IMR-90 (cell line): Measurements from ENCODE around the gene CSRP2. TPM values are rescaled to one million over a fixed set of nuclear protein-coding genes. Genes with fewer than 3 reads are reported as not detected.

Experiments
- ATAC-seq: fragments of 200-7000 bp; cut with Tn5 transposase; 2 replicates; pipeline ENCODE4 v1.9.1; 2020; ENCODE audit warnings: low read depth, mild to moderate bottlenecking, moderate library complexity
- BruUV-seq: library from RNA; stranded (reverse); fragments of 400-500 nt; replicated peaks from 2 replicates; lab custom pipeline; 2021; lab: Mats Ljungman, UMichigan
- CTCF ChIA-PET: fragments of 300-600 bp; formaldehyde crosslinking; extraction: SDS; loops from one replicate; lab custom pipeline; 2021; ENCODE audit warnings: antibody characterized with exemption; lab: Yijun Ruan, JAX
- POLR2A ChIA-PET: fragments of 300-600 bp; sonication (Branson Sonifier 250); formaldehyde crosslinking; loops from one replicate; lab custom pipeline; 2022; ENCODE audit warnings: antibody characterized with exemption; ENCODE audit not compliant: unreplicated experiment; lab: Charles Lee
- DNase-seq: peaks from one replicate; pipeline ENCODE4 v3.0.0; 2013
- H2AFZ ChIP-seq: replicated peaks from 2 replicates; pipeline ENCODE3; 2013; ENCODE audit warnings: low read length, mild to moderate bottlenecking; ENCODE audit not compliant: poor library complexity
- H2AK5ac ChIP-seq: 2 replicates; pipeline ENCODE4 v1.6.1; 2013; ENCODE audit warnings: low read depth, low read length, inconsistent platforms
- H2AK9ac ChIP-seq: replicated peaks from 2 replicates; pipeline ENCODE3; 2013; ENCODE audit warnings: mild to moderate bottlenecking, low read depth, low read length, moderate library complexity; ENCODE audit not compliant: poor library complexity
- H2BK120ac ChIP-seq: 2 replicates; pipeline ENCODE4 v1.6.1; 2013; ENCODE audit warnings: low read depth, low read length, inconsistent platforms
- H2BK15ac ChIP-seq: 3 replicates; pipeline ENCODE4 v1.6.1; 2013; ENCODE audit warnings: low read depth, low read length, inconsistent platforms
- H2BK20ac ChIP-seq: 2 replicates; pipeline ENCODE4 v1.6.1; 2013; ENCODE audit warnings: low read depth, mild to moderate bottlenecking, inconsistent platforms, low read length, moderate library complexity
- H2BK5ac ChIP-seq: 2 replicates; pipeline ENCODE4 v1.6.1; 2013; ENCODE audit warnings: mild to moderate bottlenecking, low read depth, low read length, inconsistent platforms; ENCODE audit not compliant: poor library complexity, severe bottlenecking
- H3K14ac ChIP-seq: replicated peaks from 2 replicates; pipeline ENCODE4 v1.6.1; 2013; ENCODE audit warnings: low read depth, low read length, inconsistent platforms
- H3K18ac ChIP-seq: 2 replicates; pipeline ENCODE4 v1.6.1; 2013; ENCODE audit warnings: low read depth, low read length, control low read depth
- H3K23ac ChIP-seq: 2 replicates; pipeline ENCODE4 v1.6.1; 2013; ENCODE audit warnings: low read depth, low read length, inconsistent platforms
- H3K27ac ChIP-seq: 2 replicates; pipeline ENCODE4 v1.5.1; 2013; ENCODE audit warnings: mild to moderate bottlenecking, control low read depth, low read length; ENCODE audit not compliant: insufficient read depth
- H3K27me3 ChIP-seq: 2 replicates; pipeline ENCODE4 v1.6.1; 2013; ENCODE audit warnings: low read length; ENCODE audit not compliant: control insufficient read depth, insufficient read depth
- H3K36me3 ChIP-seq: 2 replicates; pipeline ENCODE4 v1.6.1; 2013; ENCODE audit warnings: low read length, mixed read lengths; ENCODE audit not compliant: control insufficient read depth, insufficient read depth
- H3K4ac ChIP-seq: 2 replicates; pipeline ENCODE4 v1.6.1; 2013; ENCODE audit warnings: low read depth, low read length, inconsistent platforms
- H3K4me1 ChIP-seq: 2 replicates; pipeline ENCODE4 v1.6.1; 2013; ENCODE audit warnings: low read length, mixed read lengths; ENCODE audit not compliant: control insufficient read depth, insufficient read depth
- H3K4me2 ChIP-seq: 2 replicates; pipeline ENCODE4 v1.6.1; 2013; ENCODE audit warnings: low read depth, mild to moderate bottlenecking, control low read depth, low read length, moderate library complexity
- H3K4me3 ChIP-seq: 2 replicates; pipeline ENCODE4 v1.5.1; 2013; ENCODE audit warnings: low read depth, mild to moderate bottlenecking, control low read depth, low read length, moderate library complexity; ENCODE audit not compliant: insufficient read depth
- H3K56ac ChIP-seq: 2 replicates; pipeline ENCODE4 v1.6.1; 2013; ENCODE audit warnings: low read length, inconsistent platforms; ENCODE audit not compliant: insufficient read depth; ENCODE audit errors: extremely low read depth
- H3K79me1 ChIP-seq, 2 experiments: 2 replicates each; pipeline ENCODE4 v1.6.1; 2013; ENCODE audit warnings: low read length in 2 of 2, inconsistent platforms in 1 of 2, low read depth in 1 of 2
- H3K9ac ChIP-seq: 2 replicates; pipeline ENCODE4 v1.6.1; 2013; ENCODE audit warnings: low read depth, low read length, control low read depth
- H3K9me1 ChIP-seq: 2 replicates; pipeline ENCODE4 v1.6.1; 2013; ENCODE audit warnings: low read length, inconsistent platforms; ENCODE audit not compliant: insufficient read depth
- H3K9me3 ChIP-seq: 2 replicates; pipeline ENCODE4 v1.6.1; 2013; ENCODE audit warnings: low read length; ENCODE audit not compliant: control insufficient read depth, insufficient read depth
- H4K20me1 ChIP-seq: 2 replicates; pipeline ENCODE4 v1.6.1; 2013; ENCODE audit warnings: low read length, inconsistent platforms; ENCODE audit not compliant: insufficient read depth
- H4K5ac ChIP-seq: 2 replicates; pipeline ENCODE4 v1.6.1; 2013; ENCODE audit warnings: mild to moderate bottlenecking, low read depth, low read length, control low read depth
- H4K8ac ChIP-seq, 2 experiments: 2 replicates each; pipeline ENCODE4 v1.6.1; 2013; ENCODE audit warnings: low read depth in 2 of 2, low read length in 2 of 2, control low read depth in 1 of 2, inconsistent platforms in 1 of 2
- H4K91ac ChIP-seq: 2 replicates; pipeline ENCODE4 v1.6.1; 2013; ENCODE audit warnings: low read depth, low read length, inconsistent platforms; ENCODE audit not compliant: insufficient read depth
- MAFK ChIP-seq: IDR thresholded peaks from 2 replicates; pipeline ENCODE4 v1.6.1; 2012; ENCODE audit warnings: low read depth, low read length, improper control_type of control experiment
- MAZ ChIP-seq: IDR thresholded peaks from 2 replicates; pipeline ENCODE4 v1.6.1; 2012; ENCODE audit warnings: low read depth, mild to moderate bottlenecking, low read length, improper control_type of control experiment, moderate library complexity, borderline replicate concordance
- SMC3 ChIP-seq: fragments of 150-350 bp; IDR thresholded peaks from 2 replicates; pipeline ENCODE4 v1.6.1; 2016; ENCODE audit warnings: low read depth, mild to moderate bottlenecking, antibody characterized with exemption, low read length, moderate library complexity
- USF2 ChIP-seq: fragments of 150-350 bp; IDR thresholded peaks from 2 replicates; pipeline ENCODE4 v1.6.1; 2017; ENCODE audit warnings: mild to moderate bottlenecking, antibody characterized with exemption, low read length, low read depth
- WGBS, 2 experiments: methylation state at CpG; one replicate each; pipeline versions ENCODE4 v1.1.5 to v1.1.7; 2013; ENCODE audit warnings: missing lambda C conversion rate in 2 of 2; ENCODE audit not compliant: insufficient read length in 1 of 2; ENCODE audit errors: extremely low coverage in 2 of 2; 5-methylcytosine and 5-hydroxymethylcytosine counted together
- dilution Hi-C: fragments of 300-500 bp; cut with HindIII; formaldehyde crosslinking; loops from one replicate; pipeline ENCODE4 v1.14.3; 2018; ENCODE audit warnings: low sequenced_read_pairs; ENCODE audit not compliant: unreplicated experiment
- in situ Hi-C: fragments of 300-500 bp; cut with MboI; formaldehyde crosslinking; loops from 3 replicates; pipeline ENCODE4 v1.14.3; 2019; ENCODE audit warnings: low sequenced_read_pairs, inconsistent platforms, mixed read lengths
- intact Hi-C: fragments of 100-400 bp; cut with micrococcal nuclease; formaldehyde crosslinking; loops from 2 replicates; pipeline ENCODE4 v1.10.0; 2022
- polyA plus RNA-seq, 3 experiments: library from polyadenylated mRNA; depleted of rRNA; stranded (reverse); fragments of >200 nt; gene quantifications; 2 replicates each; pipeline ENCODE4 v1.2.3, GENCODE V29; 2012; ENCODE audit warnings: low replicate concordance in 1 of 3
- total RNA-seq: library from RNA; depleted of rRNA; stranded (reverse); fragments of >200 nt; gene quantifications from 2 replicates; pipeline ENCODE4 v1.2.3, GENCODE V29; 2012

CSRP2 gene
- total and polyA plus RNA-seq, 2 of the 4 experiments (the other 2 are of a cell fraction): 156 to 179 TPM

GRCh38 chr12:76919383-76920171 is 40.8 kb upstream of the CSRP2 start:
- in situ Hi-C loops (no loop called here), dilution Hi-C loops (no loop called here), intact Hi-C loops (loop anchor here (5.0 kb wide), 2 partner anchors 37 to 97 kb away; no protein-coding TSS in a partner anchor)
- Histone ChIP-seq H2BK15ac (no peak overlapping the region), H3K79me1 (no peaks in the 10 kb centered on the region), H2AK5ac (no peak overlapping the region), H4K5ac (no peak overlapping the region), H3K9me3 (no peaks in the 10 kb centered on the region), H3K4me3 (no peak overlapping the region), H3K14ac (no peak overlapping the region), H2AFZ (no peak overlapping the region), H2AK9ac (no peak overlapping the region), H4K20me1 (no peaks in the 10 kb centered on the region), H3K4ac (no peak overlapping the region), H4K91ac (no peak overlapping the region), H2BK5ac (no peak overlapping the region), H2BK120ac (no peak overlapping the region), H3K23ac (no peak overlapping the region), H3K9me1 (peaks cover 3% of the 10 kb centered on the region), H3K18ac (no peak overlapping the region), H3K4me1 (peaks cover 4% of the 10 kb centered on the region; the same call in 1 of the 2 replicates), H3K56ac (no peak overlapping the region), H3K36me3 (no peaks in the 10 kb centered on the region), H3K27ac (no peak overlapping the region), H3K9ac (no peak overlapping the region), H3K27me3 (no peaks in the 10 kb centered on the region), H3K4me2 (no peak overlapping the region), H4K8ac (no peak overlapping the region), H2BK20ac (no peak overlapping the region)
- no peak for ATAC-seq
- BruUV-seq: no TSS peak
- 86% methylated on average over 2 of the region's 9 CpGs; no CpG with 5 or more reads in 1 of the 2 experiments for WGBS, 2 experiments
- DNase-seq: no peak
- ChIA-PET POLR2A (no interaction called here), CTCF (no interaction called here)
- TF ChIP-seq SMC3: no peak
- TF ChIP-seq MAFK: no peak
- TF ChIP-seq USF2: no peak
- no peak for TF ChIP-seq MAZ
